ENCODE measurements around the gene PRKCB. TPM values are rescaled to one million over a fixed set of nuclear protein-coding genes. Genes with fewer than 3 reads are reported as not detected.

Gene PRKCB
- polyA plus RNA-seq, 1 donor from 2014 or later, result 27.6 TPM

GRCh38 chr16:24009955-24010354, 174.2 kb downstream of the PRKCB start:
- no peaks in the 10 kb centered on the region for H3K9me3 ChIP-seq (ENCODE audit: low read length)
- no peaks in the 10 kb centered on the region for H3K79me2 ChIP-seq (replicated peaks; ENCODE audit: insufficient read depth, low read length)
- H3F3A ChIP-seq (ENCODE audit: insufficient read depth, low read length, poor library complexity, severe bottlenecking), result no peaks in the 10 kb centered on the region
- no peaks in the 10 kb centered on the region for H3K27me3 ChIP-seq (ENCODE audit: insufficient read depth, low read depth, low read length)
- no peak overlapping the region for H2AFZ ChIP-seq (ENCODE audit: low read depth, low read length)
- H3K9me2 ChIP-seq (ENCODE audit: insufficient read depth, low read length), result no peaks in the 10 kb centered on the region
- no peaks in the 10 kb centered on the region for H3K36me3 ChIP-seq (ENCODE audit: insufficient read depth, low read length)
- TF ChIP-seq POLR2AphosphoS5 (IDR thresholded peaks at IDR 0.05), result no peak
- TF ChIP-seq, protein P1, sequence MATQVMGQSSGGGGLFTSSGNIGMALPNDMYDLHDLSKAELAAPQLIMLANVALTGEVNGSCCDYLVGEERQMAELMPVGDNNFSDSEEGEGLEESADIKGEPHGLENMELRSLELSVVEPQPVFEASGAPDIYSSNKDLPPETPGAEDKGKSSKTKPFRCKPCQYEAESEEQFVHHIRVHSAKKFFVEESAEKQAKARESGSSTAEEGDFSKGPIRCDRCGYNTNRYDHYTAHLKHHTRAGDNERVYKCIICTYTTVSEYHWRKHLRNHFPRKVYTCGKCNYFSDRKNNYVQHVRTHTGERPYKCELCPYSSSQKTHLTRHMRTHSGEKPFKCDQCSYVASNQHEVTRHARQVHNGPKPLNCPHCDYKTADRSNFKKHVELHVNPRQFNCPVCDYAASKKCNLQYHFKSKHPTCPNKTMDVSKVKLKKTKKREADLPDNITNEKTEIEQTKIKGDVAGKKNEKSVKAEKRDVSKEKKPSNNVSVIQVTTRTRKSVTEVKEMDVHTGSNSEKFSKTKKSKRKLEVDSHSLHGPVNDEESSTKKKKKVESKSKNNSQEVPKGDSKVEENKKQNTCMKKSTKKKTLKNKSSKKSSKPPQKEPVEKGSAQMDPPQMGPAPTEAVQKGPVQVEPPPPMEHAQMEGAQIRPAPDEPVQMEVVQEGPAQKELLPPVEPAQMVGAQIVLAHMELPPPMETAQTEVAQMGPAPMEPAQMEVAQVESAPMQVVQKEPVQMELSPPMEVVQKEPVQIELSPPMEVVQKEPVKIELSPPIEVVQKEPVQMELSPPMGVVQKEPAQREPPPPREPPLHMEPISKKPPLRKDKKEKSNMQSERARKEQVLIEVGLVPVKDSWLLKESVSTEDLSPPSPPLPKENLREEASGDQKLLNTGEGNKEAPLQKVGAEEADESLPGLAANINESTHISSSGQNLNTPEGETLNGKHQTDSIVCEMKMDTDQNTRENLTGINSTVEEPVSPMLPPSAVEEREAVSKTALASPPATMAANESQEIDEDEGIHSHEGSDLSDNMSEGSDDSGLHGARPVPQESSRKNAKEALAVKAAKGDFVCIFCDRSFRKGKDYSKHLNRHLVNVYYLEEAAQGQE (IDR thresholded peaks at IDR 0.05; ENCODE audit: borderline replicate concordance), result no peak
- no peak for TF ChIP-seq EZH2 (IDR thresholded peaks at IDR 0.05; ENCODE audit: borderline replicate concordance, insufficient read depth, low read length, poor library complexity, severe bottlenecking)
- TF ChIP-seq TAF1 (IDR thresholded peaks at IDR 0.05; ENCODE audit: low read depth), result no peak
- no peak for TF ChIP-seq SMC3 (conservative IDR thresholded peaks at IDR 0.05; ENCODE audit: poor library complexity)
- TF ChIP-seq MXI1 (conservative IDR thresholded peaks at IDR 0.05; ENCODE audit: poor library complexity, severe bottlenecking), result no peak
- no peak for TF ChIP-seq RAD21 (conservative IDR thresholded peaks at IDR 0.05)
- TF ChIP-seq EP300 (conservative IDR thresholded peaks at IDR 0.05; ENCODE audit: poor library complexity, severe bottlenecking), result no peak
- TF ChIP-seq, protein P2, sequence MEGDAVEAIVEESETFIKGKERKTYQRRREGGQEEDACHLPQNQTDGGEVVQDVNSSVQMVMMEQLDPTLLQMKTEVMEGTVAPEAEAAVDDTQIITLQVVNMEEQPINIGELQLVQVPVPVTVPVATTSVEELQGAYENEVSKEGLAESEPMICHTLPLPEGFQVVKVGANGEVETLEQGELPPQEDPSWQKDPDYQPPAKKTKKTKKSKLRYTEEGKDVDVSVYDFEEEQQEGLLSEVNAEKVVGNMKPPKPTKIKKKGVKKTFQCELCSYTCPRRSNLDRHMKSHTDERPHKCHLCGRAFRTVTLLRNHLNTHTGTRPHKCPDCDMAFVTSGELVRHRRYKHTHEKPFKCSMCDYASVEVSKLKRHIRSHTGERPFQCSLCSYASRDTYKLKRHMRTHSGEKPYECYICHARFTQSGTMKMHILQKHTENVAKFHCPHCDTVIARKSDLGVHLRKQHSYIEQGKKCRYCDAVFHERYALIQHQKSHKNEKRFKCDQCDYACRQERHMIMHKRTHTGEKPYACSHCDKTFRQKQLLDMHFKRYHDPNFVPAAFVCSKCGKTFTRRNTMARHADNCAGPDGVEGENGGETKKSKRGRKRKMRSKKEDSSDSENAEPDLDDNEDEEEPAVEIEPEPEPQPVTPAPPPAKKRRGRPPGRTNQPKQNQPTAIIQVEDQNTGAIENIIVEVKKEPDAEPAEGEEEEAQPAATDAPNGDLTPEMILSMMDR (IDR thresholded peaks at IDR 0.05; ENCODE audit: poor library complexity, severe bottlenecking), result no peak
- H3K9ac ChIP-seq (ENCODE audit: low read length), result no peak overlapping the region
- no peak overlapping the region for H3K4me2 ChIP-seq (ENCODE audit: low read length)
- no peak overlapping the region for H3K27ac ChIP-seq (ENCODE audit: low read length)
- H4K20me1 ChIP-seq (ENCODE audit: insufficient read depth), result no peaks in the 10 kb centered on the region
- H3K4me3 ChIP-seq (ENCODE audit: low read length), result no peak overlapping the region

DNA sequence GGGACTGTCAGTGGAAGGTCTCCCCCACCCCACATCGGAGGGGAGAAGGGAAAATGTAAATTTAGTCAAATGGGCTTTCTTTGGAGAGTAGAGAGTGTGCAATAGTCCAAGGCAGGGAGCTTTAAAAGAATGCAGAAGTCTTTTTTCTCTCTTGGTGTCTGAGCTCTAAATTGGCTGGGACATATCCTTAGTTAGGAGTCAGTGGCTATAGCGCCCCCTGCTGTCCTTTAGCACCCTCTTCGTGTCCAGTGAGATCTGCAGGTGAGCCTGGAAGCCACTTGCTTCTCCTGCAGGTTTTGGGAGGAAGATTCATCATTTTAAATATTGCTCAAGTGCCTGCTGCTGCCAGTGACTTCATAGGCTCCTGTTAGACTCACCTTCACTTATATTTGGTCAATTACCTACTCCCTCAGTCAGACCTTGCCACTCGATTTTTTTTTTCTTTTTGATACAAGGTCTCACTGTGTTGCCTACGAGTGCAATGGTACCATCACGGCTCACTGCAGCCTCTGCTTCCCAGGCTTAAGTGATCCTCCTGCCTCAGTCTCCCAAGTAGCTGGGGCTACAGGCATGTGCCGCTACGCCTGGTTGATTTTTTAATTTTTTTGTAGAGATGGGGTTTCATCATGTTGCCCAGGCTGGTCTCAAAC, 174.8 kb downstream of the PRKCB start:
- Histone ChIP-seq H3K9ac (ENCODE audit: low read length) (no peak overlapping the region), H3K9me2 (ENCODE audit: insufficient read depth, low read length) (no peaks in the 10 kb centered on the region), H2AFZ (ENCODE audit: low read depth, low read length) (no peak overlapping the region), H3K4me3 (ENCODE audit: low read length) (no peak overlapping the region), H3K27me3 (ENCODE audit: insufficient read depth, low read depth, low read length) (no peaks in the 10 kb centered on the region), H3K4me2 (ENCODE audit: low read length) (no peak overlapping the region), H4K20me1 (ENCODE audit: insufficient read depth) (no peaks in the 10 kb centered on the region), H3K27ac (ENCODE audit: low read length) (no peak overlapping the region), H3K36me3 (ENCODE audit: insufficient read depth, low read length) (no peaks in the 10 kb centered on the region), H3F3A (ENCODE audit: insufficient read depth, low read length, poor library complexity, severe bottlenecking) (no peaks in the 10 kb centered on the region), H3K79me2 (replicated peaks; ENCODE audit: insufficient read depth, low read length) (no peaks in the 10 kb centered on the region), H3K9me3 (ENCODE audit: low read length) (no peaks in the 10 kb centered on the region)
- no peak for TF ChIP-seq MXI1 (conservative IDR thresholded peaks at IDR 0.05; ENCODE audit: poor library complexity, severe bottlenecking)
- TF ChIP-seq POLR2AphosphoS5 (IDR thresholded peaks at IDR 0.05), result no peak
- TF ChIP-seq, protein P1 (IDR thresholded peaks at IDR 0.05; ENCODE audit: borderline replicate concordance), result no peak
- no peak for TF ChIP-seq TAF1 (IDR thresholded peaks at IDR 0.05; ENCODE audit: low read depth)
- no peak for TF ChIP-seq EZH2 (IDR thresholded peaks at IDR 0.05; ENCODE audit: borderline replicate concordance, insufficient read depth, low read length, poor library complexity, severe bottlenecking)
- peak; percentile 90 for TF ChIP-seq SMC3 (conservative IDR thresholded peaks at IDR 0.05; ENCODE audit: poor library complexity)
- TF ChIP-seq, protein P2 (IDR thresholded peaks at IDR 0.05; ENCODE audit: poor library complexity, severe bottlenecking), result peak; percentile 81
- peak; percentile 83 for TF ChIP-seq RAD21 (conservative IDR thresholded peaks at IDR 0.05)
- TF ChIP-seq EP300 (conservative IDR thresholded peaks at IDR 0.05; ENCODE audit: poor library complexity, severe bottlenecking), result no peak

All from neural cell (in vitro differentiated cells).